NCI-H2081 (cell line): ENCODE results near the gene TMEM175.

Source experiments
- DNase-seq, 2 experiments: peaks; one replicate each; lab custom pipeline; 2025; lab: John Stamatoyannopoulos, UW

TMEM175 gene

GRCh38 chr4:931960-932712 lies at the start of gene TMEM175, which contains the start of gene GAK:
Gene TMEM175 (plus strand): TSS chr4:932460. CDS start chr4:947740, 15,280 bp downstream.
Gene GAK (minus strand): TSS chr4:932316. CDS start chr4:932187, 129 bp downstream.
- peak; percentile 94 to 97 for DNase-seq

GRCh38 chr4:882646-883045 lies 49.6 kb upstream of the TMEM175 start:
- DNase-seq: no peak

DNA sequence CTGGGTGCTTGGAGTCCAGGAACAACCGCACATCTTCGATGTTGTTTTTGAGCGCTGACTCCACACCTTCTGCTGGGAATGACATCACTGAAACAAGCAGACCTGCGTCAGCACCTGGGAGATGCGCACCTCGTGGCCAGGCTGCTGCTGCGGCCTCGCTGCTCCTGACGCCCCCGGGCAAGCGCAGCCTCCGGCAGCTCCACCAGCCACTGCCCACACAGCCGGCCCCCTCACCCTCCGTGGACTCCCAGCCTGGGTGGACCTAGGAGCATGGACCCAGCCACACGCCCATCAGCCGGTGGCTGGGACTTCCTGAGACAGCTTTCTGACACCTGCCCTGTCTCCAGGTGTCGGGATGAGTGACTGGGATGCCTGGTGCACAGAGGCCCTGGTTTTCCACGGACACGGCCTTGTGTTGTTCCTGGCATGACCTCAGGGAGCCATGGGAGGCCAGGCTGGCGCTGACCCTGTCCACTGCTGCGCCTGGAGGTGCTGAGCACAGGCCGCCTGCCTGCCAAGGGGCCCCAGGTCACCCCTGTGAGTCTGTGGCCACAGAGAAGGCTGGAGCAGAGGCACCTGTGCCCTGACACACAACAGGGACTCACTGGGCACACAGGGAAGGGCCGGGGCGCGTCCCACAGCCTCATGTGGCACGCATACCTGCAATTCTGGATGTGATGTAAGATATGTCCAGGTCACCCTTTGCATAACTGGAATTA lies 48.7 kb upstream of the TMEM175 start:
- DNase-seq: no peak

GRCh38 chr4:884259-884658 lies 48.0 kb upstream of the TMEM175 start:
- DNase-seq: no peak

DNA sequence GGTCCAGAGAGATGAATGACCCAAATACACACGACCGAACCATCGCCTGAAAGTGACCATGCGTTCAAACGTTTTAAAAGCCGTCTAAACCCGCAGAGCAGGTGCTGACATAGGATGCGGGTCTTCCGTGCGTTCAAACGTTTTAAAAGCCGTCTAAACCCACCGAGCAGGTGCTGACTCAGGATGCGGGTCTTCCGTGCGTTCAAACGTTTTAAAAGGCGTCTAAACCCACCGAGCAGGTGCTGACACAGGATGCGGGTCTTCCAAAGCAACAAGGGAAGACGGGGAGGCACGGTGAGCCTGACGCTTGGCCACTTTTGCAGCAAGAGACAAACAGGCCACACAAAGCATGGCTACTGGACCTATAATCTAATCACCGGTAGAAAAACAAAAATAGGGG lies 47.4 kb upstream of the TMEM175 start:
- DNase-seq: no peak

- DNase-seq: no peak
Observed at GRCh38 chr4:885353-885752, 46.9 kb upstream of the TMEM175 start.

GRCh38 chr4:886244-886643 lies 46.0 kb upstream of the TMEM175 start:
- DNase-seq: no peak

- no peak for DNase-seq
Observed at GRCh38 chr4:887034-887763, 45.1 kb upstream of the TMEM175 start.

GRCh38 chr4:888029-888428 lies 44.2 kb upstream of the TMEM175 start:
- DNase-seq: no peak

DNA sequence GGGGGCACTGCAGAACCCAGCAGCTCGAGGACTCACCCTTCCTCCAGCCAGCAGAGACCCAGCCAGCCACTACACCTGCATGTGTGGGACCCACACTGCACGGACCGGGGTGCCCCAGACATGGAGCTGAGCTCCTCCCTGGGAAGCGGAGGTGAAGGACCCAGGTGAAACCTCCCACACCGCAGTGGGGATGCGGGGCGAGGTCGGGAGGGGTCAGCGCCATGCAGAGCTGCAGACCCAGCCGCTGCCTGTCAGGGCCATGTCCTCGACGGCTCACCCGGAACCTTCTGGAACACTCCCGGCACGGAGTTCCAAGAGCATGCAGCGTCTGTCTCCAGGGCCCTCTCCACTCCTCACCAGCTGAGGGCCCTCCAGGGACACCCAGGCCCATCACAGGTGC lies 42.7 kb upstream of the TMEM175 start:
- DNase-seq: no peak

DNA sequence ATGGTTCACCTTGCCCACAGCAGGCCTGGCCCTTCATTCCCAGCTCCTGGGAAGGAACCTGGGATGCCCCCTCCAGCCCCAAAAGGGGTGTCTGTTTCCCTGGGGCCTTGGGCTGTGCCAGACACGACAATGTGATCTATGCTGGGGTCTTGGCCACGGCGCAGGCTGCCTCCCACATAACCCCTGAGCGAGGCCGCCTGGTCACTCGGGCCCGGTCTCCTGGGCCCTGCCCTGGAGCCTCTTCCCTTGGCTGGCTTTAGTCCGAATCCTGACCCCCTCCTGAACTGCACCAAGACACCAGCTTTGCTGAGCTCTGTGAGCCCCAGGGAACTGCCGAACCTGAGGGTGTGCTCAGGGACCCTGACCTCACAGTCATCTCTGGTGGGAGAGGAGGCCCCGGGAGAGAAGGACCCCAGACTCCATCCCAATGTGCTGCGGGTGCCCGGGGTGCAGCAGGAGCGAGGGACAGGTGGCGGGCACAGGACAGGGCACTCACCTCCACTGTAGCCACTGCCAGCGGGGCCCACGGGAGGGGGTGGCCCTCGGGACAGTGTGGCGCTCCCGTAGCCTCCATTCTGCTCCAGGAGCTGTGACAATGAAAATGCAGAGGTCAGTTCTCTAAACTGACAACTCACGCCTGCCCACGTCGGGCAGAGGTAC lies 42.1 kb upstream of the TMEM175 start:
- DNase-seq: no peak

DNA sequence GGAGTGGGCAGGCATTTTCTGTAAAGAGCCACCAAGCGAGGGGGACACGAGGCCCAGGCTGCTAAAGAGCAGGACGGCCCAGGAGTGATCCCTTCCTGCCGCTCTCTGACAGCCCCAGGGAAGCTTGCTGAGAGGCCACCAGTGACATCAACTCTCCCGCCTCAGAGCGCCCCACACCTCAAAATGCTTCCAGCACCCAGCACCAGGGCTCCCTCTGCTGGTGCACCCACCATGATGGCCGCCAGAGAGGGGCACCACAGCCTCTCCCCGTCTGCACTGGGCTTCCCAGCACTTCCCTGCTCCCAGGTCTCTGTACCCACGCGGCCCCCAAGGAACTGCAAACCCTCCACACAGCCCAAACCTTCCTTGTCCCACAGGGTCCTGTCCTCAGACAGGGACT lies 40.5 kb upstream of the TMEM175 start:
- no peak for DNase-seq

DNA sequence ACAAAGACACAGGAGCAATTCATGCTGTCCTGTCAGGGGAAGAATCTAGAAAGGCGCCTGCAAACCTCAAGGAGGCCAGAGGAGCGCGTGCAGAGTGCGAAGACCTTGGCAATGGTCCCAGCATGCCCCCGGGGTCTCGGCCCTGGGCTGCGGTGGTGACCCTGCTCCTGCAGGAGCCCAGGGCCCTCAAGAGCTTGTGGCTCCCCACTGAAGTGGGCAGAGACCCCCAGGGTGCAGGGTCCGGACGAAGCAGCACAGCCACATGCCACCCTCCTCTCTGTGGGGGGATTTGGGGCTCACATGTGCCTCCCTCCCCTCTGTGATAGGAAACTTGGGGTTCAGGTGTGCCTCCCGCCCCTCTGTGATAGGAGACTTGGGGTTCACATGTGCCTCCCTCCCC lies 39.5 kb upstream of the TMEM175 start:
- no peak for DNase-seq

GRCh38 chr4:893276-893994 lies 38.8 kb upstream of the TMEM175 start:
- DNase-seq: no peak

GRCh38 chr4:893995-894705 lies 38.1 kb upstream of the TMEM175 start:
- no peak for DNase-seq

- DNase-seq: no peak
Observed at GRCh38 chr4:895596-895995, 36.7 kb upstream of the TMEM175 start.

DNA sequence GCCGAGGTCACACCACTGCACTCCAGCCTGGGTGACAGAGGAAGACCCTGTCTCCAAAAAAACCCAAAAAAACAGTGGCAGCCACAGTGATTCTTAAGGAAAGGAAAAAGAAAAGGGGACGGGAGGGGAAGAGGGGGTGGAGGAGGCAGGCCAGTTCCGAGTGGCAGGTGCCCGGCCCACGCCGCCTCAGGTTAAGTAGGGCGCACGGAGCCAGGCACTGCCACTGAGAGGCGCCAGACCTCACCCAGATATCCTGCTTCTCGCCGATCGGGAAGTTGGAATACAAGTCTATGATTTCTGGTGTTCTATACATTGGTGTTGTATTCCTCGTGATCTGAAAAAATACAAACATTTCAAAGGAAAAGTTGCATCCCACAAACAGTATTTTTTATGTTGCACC lies 36.0 kb upstream of the TMEM175 start:
- DNase-seq: no peak

GRCh38 chr4:896630-897029 lies 35.6 kb upstream of the TMEM175 start:
- no peak for DNase-seq

DNA sequence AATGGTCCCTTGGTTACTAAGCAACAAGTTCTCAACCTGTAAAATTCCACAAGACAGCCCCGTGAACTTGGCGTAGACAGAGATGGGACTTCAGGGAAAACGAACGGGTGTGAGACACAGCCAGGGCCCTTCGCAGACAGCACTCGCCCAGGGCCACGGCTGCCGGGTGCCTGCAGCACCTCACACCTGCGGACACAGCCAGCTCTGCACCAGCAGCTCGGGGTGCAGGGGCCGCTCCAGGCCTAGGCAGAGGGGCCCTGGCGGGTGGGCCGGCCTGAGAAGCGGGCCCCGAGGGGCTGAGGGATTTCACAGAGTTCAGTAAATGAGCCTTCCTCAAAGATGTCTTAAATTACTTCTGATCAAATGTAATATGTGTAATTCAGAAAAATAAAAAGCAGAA lies 34.1 kb upstream of the TMEM175 start:
- no peak for DNase-seq

DNA sequence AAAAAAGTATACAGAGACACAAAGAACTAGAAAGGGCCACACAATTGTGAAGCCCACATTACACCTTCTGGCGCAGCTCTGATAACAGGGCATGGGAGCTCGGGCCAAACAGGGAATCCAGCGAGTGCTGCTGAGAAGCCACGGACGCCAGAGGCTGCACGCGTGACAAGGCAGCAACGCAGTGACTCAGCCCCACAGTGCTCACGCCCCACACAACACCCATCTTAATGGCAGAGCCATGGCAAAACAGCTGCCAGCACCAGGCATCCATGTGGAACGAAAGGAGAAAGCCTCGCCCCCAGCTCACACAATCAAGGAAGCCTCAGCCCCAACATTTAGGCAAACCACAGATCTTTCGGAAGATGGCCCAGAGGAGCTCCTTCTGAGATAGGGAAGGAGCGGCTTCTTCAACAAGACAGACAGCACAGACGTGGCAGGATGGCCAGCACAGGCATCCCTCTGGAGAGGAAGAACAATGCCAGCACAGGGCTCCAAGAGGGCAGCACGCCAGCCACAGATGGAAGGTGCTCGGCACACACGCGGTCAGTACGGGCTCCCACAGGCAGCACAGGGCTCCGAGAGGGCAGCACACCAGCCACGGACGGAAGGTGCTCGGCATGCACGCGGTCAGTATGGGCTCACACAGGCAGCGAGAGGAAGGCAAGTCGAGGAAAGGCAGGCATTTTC lies 33.2 kb upstream of the TMEM175 start:
- DNase-seq: no peak
